Common myeloid progenitor, CD34-positive (primary cell): Measurements from ENCODE around the gene STAT4.

ENCODE experiments used
- CTCF ChIA-PET: fragments of 350-600 bp; sonication (Branson Sonifier 250); formaldehyde crosslinking; loops from one replicate; lab custom pipeline; 2021; ENCODE audit warnings: antibody characterized with exemption; lab: Charles Lee
- POLR2A ChIA-PET: fragments of 350-600 bp; sonication (Branson Sonifier 250); formaldehyde crosslinking; loops from one replicate; lab custom pipeline; 2021; ENCODE audit warnings: antibody characterized with exemption; lab: Charles Lee
- DNase-seq, 3 donors: peaks; one replicate each; pipeline versions ENCODE4 v3.0.0 to v3.0.0-alpha.2; 2013
- H3K27ac ChIP-seq, 2 experiments: 1 replicate in 1 of 2; 2 replicates in 1 of 2; pipeline ENCODE4 v1.7.0; 2013; ENCODE audit warnings: inconsistent platforms in 2 of 2, low read length in 2 of 2, mild to moderate bottlenecking in 2 of 2, low read depth in 1 of 2, moderate library complexity in 1 of 2; ENCODE audit not compliant: severe bottlenecking in 2 of 2, insufficient read depth in 1 of 2, poor library complexity in 1 of 2
- H3K27me3 ChIP-seq, 5 experiments: replicated peaks in 2 of 5; 1 replicate in 3 of 5; 2 replicates in 2 of 5; pipeline versions ENCODE4 v1.6.1 to v1.7.0; 2013; ENCODE audit warnings: low read length in 4 of 5, mild to moderate bottlenecking in 2 of 5, moderate library complexity in 2 of 5, inconsistent platforms in 1 of 5; ENCODE audit not compliant: insufficient read depth in 5 of 5, control insufficient read depth in 4 of 5
- H3K36me3 ChIP-seq, 4 experiments: 1 replicate in 2 of 4; 2 replicates in 2 of 4; pipeline versions ENCODE4 v1.6.1 to v1.7.0; 2013; ENCODE audit warnings: low read length in 3 of 4, control low read depth in 1 of 4, mild to moderate bottlenecking in 1 of 4; ENCODE audit not compliant: control insufficient read depth in 4 of 4, insufficient read depth in 4 of 4
- H3K4me1 ChIP-seq, 4 experiments: 1 replicate in 3 of 4; 2 replicates in 1 of 4; pipeline versions ENCODE4 v1.6.1 to v1.7.1; 2013; ENCODE audit warnings: low read length in 3 of 4, mild to moderate bottlenecking in 3 of 4, control low read depth in 1 of 4, inconsistent platforms in 1 of 4, moderate library complexity in 1 of 4; ENCODE audit not compliant: control insufficient read depth in 4 of 4, insufficient read depth in 4 of 4; ENCODE audit errors: control extremely low read depth in 1 of 4
- H3K4me3 ChIP-seq, 7 experiments: 1 replicate in 4 of 7; 2 replicates in 3 of 7; pipeline versions ENCODE4 v1.5.1 to v1.7.0; 2013; ENCODE audit warnings: mild to moderate bottlenecking in 7 of 7, low read length in 6 of 7, moderate library complexity in 6 of 7, inconsistent platforms in 2 of 7, low read depth in 2 of 7, control low read depth in 1 of 7; ENCODE audit not compliant: insufficient read depth in 4 of 7, control insufficient read depth in 1 of 7; ENCODE audit errors: extremely low read depth in 1 of 7
- H3K9me3 ChIP-seq, 5 experiments: 1 replicate in 4 of 5; 2 replicates in 1 of 5; pipeline versions ENCODE4 v1.6.1 to v1.7.1; 2013; ENCODE audit warnings: low read length in 4 of 5, mild to moderate bottlenecking in 2 of 5, inconsistent platforms in 1 of 5, low read depth in 1 of 5, moderate library complexity in 1 of 5; ENCODE audit not compliant: control insufficient read depth in 4 of 5, insufficient read depth in 2 of 5; ENCODE audit errors: control extremely low read depth in 1 of 5
- WGBS: methylation state at CpG from one replicate; pipeline ENCODE4 v1.1.5; 2013; ENCODE audit not compliant: insufficient coverage; 5-methylcytosine and 5-hydroxymethylcytosine counted together

The STAT4 gene

DNA sequence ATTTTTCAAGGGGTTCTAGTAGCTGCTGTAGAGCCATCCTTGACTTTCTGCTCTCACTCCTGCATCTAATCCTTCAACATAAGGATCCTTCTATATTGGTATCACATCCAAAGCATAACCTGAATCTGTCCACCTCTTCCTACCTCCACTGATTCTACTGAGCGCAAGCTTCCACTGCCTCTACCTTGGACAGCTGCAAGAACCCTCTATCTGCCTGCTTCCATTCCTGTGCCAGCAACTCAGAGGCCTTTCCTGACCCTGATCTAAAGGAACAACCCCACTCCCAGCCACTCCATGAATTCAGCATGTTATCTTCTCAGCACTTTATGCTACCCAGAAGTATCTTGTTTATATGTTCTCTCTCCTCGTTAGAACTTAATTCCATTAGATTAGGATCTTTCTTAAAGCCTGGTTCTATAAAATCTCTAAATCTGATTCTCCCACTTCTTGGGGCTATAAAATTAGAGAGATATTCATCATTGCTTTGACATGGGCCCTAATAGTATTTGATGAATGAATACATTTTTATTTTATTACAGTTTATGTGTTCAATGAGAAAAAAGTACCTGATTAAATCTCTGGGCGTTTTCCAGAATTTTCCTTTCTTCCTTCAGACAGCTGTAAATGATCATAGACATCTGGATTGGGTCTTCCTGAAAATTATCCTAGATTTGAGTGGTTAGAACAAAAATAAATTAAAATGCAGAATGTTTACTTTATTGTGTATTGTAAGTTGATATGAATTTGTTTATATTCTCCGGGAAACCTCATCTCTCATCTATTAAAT, 143.6 kb downstream of the STAT4 start:
- peaks cover 0 to 19% (median 5%) of the 10 kb centered on the region in 5 experiments for H3K9me3 ChIP-seq
- ChIA-PET POLR2A (interaction anchor here (1.5 kb wide), 1 partner anchor 13 kb away, joined by 3 read pairs; no protein-coding TSS in a partner anchor), CTCF (interaction anchor here (1.0 to 1.7 kb wide), 4 partner anchors 10 to 18 kb away, joined by 3 to 6 read pairs (median 4); no protein-coding TSS in a partner anchor)
- H3K27me3 ChIP-seq: no peaks in the 10 kb centered on the region
- no peak for DNase-seq
- WGBS: 100% methylated on average over 2 of the region's 4 CpGs
- H3K36me3 ChIP-seq: peaks cover 43 to 86% (median 68%) of the 10 kb centered on the region in 4 experiments
- no peak overlapping the region for H3K27ac ChIP-seq
- no peak overlapping the region for H3K4me3 ChIP-seq
- H3K4me1 ChIP-seq: peaks cover 0 to 9% (median 4%) of the 10 kb centered on the region in 4 experiments

GRCh38 chr2:191006297-191006696, 144.5 kb downstream of the STAT4 start:
- Histone ChIP-seq H3K4me3 (no peak overlapping the region), H3K27ac (no peak overlapping the region), H3K36me3 (peaks cover 46 to 91% (median 71%) of the 10 kb centered on the region in 4 experiments), H3K27me3 (no peaks in the 10 kb centered on the region), H3K4me1 (peaks cover 0 to 1% (median under 1%) of the 10 kb centered on the region in 4 experiments), H3K9me3 (peaks cover 0 to 19% (median 5%) of the 10 kb centered on the region in 5 experiments)
- 100% methylated on average over 1 of the region's 3 CpGs for WGBS
- POLR2A ChIA-PET: no interaction called here
- no peak for DNase-seq
- CTCF ChIA-PET: interaction anchor here (1.2 to 2.0 kb wide), 4 partner anchors 9 to 23 kb away, joined by 3 to 6 read pairs (median 6); no protein-coding TSS in a partner anchor

GRCh38 chr2:191003405-191004309, 147.1 kb downstream of the STAT4 start:
- H3K27ac ChIP-seq: no peak overlapping the region
- peaks cover 0 to 19% (median 5%) of the 10 kb centered on the region in 5 experiments for H3K9me3 ChIP-seq
- POLR2A ChIA-PET: interaction anchor here (1.0 kb wide), 1 partner anchor 46 kb away, joined by 3 read pairs; no protein-coding TSS in a partner anchor
- peaks cover 54 to 99% (median 77%) of the 10 kb centered on the region in 4 experiments for H3K36me3 ChIP-seq
- no peak for DNase-seq
- WGBS: 100% methylated on average over 4 of the region's 6 CpGs
- H3K27me3 ChIP-seq: no peaks in the 10 kb centered on the region
- H3K4me1 ChIP-seq: no peaks in the 10 kb centered on the region
- CTCF ChIA-PET: interaction anchor here (0.8 to 1.1 kb wide), 2 partner anchors 16 to 152 kb away, joined by 3 to 4 read pairs; no protein-coding TSS in a partner anchor
- no peak overlapping the region for H3K4me3 ChIP-seq

DNA sequence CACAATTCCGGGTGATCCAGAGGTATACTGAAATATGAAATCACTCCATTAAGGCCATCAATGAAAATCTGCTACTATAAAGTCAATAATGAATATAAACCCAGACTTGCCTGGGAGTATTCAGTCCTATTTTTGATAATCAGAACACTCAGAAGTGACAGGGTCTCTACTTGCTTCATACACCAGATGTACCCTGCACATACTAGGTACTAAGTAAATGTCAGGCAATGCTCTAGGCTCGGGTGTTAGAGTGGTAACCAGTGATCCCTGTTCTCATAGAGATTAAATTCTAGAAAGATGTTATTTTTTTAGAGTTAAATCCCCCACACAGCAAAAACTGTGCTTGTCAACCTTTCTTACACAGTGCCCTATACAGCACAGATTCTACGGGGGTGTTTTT, 149.2 kb downstream of the STAT4 start:
- POLR2A ChIA-PET: no interaction called here
- H3K9me3 ChIP-seq: peaks cover 0 to 19% (median 5%) of the 10 kb centered on the region in 5 experiments
- H3K4me3 ChIP-seq: no peak overlapping the region
- CTCF ChIA-PET: interaction anchor here (1.0 to 1.6 kb wide), 4 partner anchors 8 to 20 kb away, joined by 3 to 4 read pairs (median 4); no protein-coding TSS in a partner anchor
- H3K4me1 ChIP-seq: no peaks in the 10 kb centered on the region
- DNase-seq: no peak
- WGBS: 100% methylated on average over 1 of the region's 3 CpGs
- no peak overlapping the region for H3K27ac ChIP-seq
- peaks cover 53 to 99% (median 82%) of the 10 kb centered on the region in 4 experiments for H3K36me3 ChIP-seq
- no peaks in the 10 kb centered on the region for H3K27me3 ChIP-seq

DNA sequence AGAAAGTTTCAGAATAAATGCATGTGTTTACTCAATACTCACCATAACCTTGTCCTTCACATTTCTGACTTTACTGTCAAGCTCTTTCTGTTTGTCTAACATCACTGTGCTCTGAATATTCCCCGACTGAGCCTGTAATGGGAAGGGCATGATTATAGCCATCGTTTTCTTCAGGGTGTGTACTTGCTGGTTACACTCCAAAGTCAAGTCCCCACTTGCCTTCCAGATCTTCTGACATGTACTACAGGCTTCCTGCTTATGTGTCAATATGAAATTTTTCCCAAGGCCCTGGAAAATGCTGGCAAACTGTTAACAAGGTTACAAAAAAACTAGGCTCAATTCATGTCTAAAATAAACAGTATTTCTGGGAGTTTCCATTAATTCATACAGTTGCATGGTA, 149.8 kb downstream of the STAT4 start:
- Histone ChIP-seq H3K27ac (no peak overlapping the region), H3K27me3 (no peaks in the 10 kb centered on the region), H3K36me3 (peaks cover 52 to 99% (median 82%) of the 10 kb centered on the region in 4 experiments), H3K4me1 (no peaks in the 10 kb centered on the region), H3K9me3 (peaks cover 0 to 16% (median 5%) of the 10 kb centered on the region in 5 experiments), H3K4me3 (no peak overlapping the region)
- DNase-seq: no peak
- CTCF ChIA-PET: interaction anchor here (1.3 to 1.7 kb wide), 4 partner anchors 14 to 28 kb away, joined by 3 to 6 read pairs (median 4); no protein-coding TSS in a partner anchor
- 94% methylated on average over 2 of the region's 2 CpGs for WGBS
- POLR2A ChIA-PET: no interaction called here

DNA sequence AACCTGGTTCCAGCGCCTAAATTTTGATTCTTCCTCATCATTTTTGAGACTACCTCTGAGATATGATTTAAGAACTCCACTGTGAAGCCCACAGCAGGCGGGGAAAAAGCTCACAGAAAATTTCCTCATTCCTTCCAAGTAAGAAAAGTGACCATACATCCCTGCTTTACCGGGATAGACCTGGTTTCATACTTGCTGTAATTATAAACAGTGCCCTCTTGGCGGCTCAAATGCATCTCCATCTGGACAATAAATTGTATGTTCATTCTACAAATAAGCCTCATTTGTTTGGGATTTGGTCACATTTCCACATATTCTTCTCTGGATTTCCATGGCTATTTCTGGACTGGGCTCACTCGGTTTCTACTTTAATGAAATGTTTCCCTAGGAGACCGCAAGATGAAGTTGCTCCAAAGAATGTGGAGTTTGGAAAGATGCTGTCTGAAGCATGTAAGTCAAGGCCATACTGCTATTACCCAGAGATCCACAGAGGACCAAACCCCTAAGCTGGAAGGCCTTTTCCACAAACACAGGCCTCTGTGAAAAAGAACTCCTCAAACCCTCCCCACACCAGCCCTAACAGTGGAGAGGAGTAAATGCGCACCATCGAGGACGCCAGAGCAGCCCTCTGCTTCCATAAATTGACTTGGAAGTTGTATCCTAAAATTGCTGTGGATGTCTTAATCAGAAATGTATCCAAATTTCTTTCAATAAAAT, 150.7 kb downstream of the STAT4 start:
- WGBS: 90% methylated on average over 3 of the region's 9 CpGs
- no peaks in the 10 kb centered on the region for H3K27me3 ChIP-seq
- no peak overlapping the region for H3K4me3 ChIP-seq
- H3K4me1 ChIP-seq: no peaks in the 10 kb centered on the region
- DNase-seq: no peak
- CTCF ChIA-PET: interaction anchor here (1.4 to 1.7 kb wide), 3 partner anchors 13 to 27 kb away, joined by 3 to 6 read pairs (median 4); no protein-coding TSS in a partner anchor
- POLR2A ChIA-PET: no interaction called here
- peaks cover 0 to 14% (median 5%) of the 10 kb centered on the region in 5 experiments for H3K9me3 ChIP-seq
- no peak overlapping the region for H3K27ac ChIP-seq
- H3K36me3 ChIP-seq: peaks cover 50 to 98% (median 82%) of the 10 kb centered on the region in 4 experiments
